GM12878 (cell line): ENCODE data around the gene C17orf50. TPM values are rescaled to one million over a fixed set of nuclear protein-coding genes. Genes with fewer than 3 reads are reported as not detected.

ENCODE experiments used
- JUNB ChIP-seq: IDR thresholded peaks from 2 replicates; pipeline ENCODE4 v1.6.1; 2016; ENCODE audit warnings: antibody characterized with exemption, mild to moderate bottlenecking
- LARP7 ChIP-seq: fragments of 450-650 bp; IDR thresholded peaks from 2 replicates; pipeline ENCODE4 v1.6.1; 2017; ENCODE audit warnings: mild to moderate bottlenecking
- POLR2AphosphoS5 ChIP-seq: IDR thresholded peaks from 2 replicates; pipeline ENCODE4 v1.6.1; 2011; ENCODE audit warnings: mild to moderate bottlenecking, low read length, inconsistent platforms
- RCOR1 ChIP-seq: conservative IDR thresholded peaks from 2 replicates; pipeline ENCODE4 v1.6.1; 2012; ENCODE audit warnings: low read depth, low read length, improper control_type of control experiment
- SPI1 ChIP-seq: IDR thresholded peaks from 2 replicates; pipeline ENCODE4 v1.6.1; 2011; ENCODE audit warnings: low read depth, mild to moderate bottlenecking, low read length, moderate library complexity, borderline replicate concordance; ENCODE audit not compliant: insufficient read depth
- polyA plus RNA-seq, 11 experiments: library from polyadenylated mRNA; depleted of rRNA in 4 of 11; unstranded in 6 of 11; stranded (reverse) in 5 of 11; fragments of >200 nt; fragmentation: Nextera tagmentation in 4 of 11; fragmentation: Illumina TruSeq in 1 of 11; extraction: Ambion mirVana in 4 of 11; extraction: Trizol in 1 of 11; gene quantifications; 1 replicate in 1 of 11; 2 replicates in 10 of 11; pipeline versions ENCODE4 v1.2.1 to v1.2.3, GENCODE V29; 2011 to 2016; ENCODE audit warnings: inconsistent platforms in 2 of 11, missing spikeins in 2 of 11, low read depth in 1 of 11
- total RNA-seq, 4 experiments: library from RNA; depleted of rRNA in 3 of 4; stranded (reverse); fragments of >200 nt in 3 of 4; fragmentation: Illumina TruSeq in 1 of 4; extraction: Trizol in 1 of 4; gene quantifications; 2 replicates each; pipeline versions ENCODE4 v1.2.1 to v1.2.3, GENCODE V29; 2013 to 2021
- TF ChIP-seq, protein P1 (sequence below): fragments of 450-650 bp; formaldehyde crosslinking; IDR thresholded peaks from 2 replicates; pipeline ENCODE4 v1.4.0; 2020; ENCODE audit warnings: mild to moderate bottlenecking, moderate library complexity
- TF ChIP-seq, protein P2 (sequence below): fragments of 450-650 bp; IDR thresholded peaks from 2 replicates; pipeline ENCODE4 v1.6.1; 2017; ENCODE audit warnings: mild to moderate bottlenecking, low read depth, inconsistent platforms; ENCODE audit not compliant: poor library complexity, severe bottlenecking
- TF ChIP-seq, protein P3 (sequence below): fragments of 450-650 bp; IDR thresholded peaks from 2 replicates; pipeline ENCODE4 v1.6.1; 2017; ENCODE audit warnings: mild to moderate bottlenecking, moderate library complexity
- TF ChIP-seq, protein P4 (sequence below): IDR thresholded peaks from 2 replicates; pipeline ENCODE4 v1.6.1; 2011; ENCODE audit warnings: low read depth, mild to moderate bottlenecking, low read length, moderate library complexity, borderline replicate concordance; ENCODE audit errors: extremely low read depth
- TF ChIP-seq, protein P5 (sequence below): fragments of 450-650 bp; conservative IDR thresholded peaks from 2 replicates; pipeline ENCODE4 v1.6.1; 2017; ENCODE audit warnings: mild to moderate bottlenecking, moderate library complexity
- TF ChIP-seq, protein P6 (sequence below): fragments of 450-650 bp; IDR thresholded peaks from 2 replicates; pipeline ENCODE4 v1.6.1; 2017; ENCODE audit warnings: antibody characterized with exemption, mild to moderate bottlenecking, moderate library complexity

C17orf50 gene
- total and polyA plus RNA-seq, 10 of the 15 experiments (the other 5 are each of a cell fraction or from before 2014, with no cell fraction given) = 0.16 TPM; not detected in 9

DNA sequence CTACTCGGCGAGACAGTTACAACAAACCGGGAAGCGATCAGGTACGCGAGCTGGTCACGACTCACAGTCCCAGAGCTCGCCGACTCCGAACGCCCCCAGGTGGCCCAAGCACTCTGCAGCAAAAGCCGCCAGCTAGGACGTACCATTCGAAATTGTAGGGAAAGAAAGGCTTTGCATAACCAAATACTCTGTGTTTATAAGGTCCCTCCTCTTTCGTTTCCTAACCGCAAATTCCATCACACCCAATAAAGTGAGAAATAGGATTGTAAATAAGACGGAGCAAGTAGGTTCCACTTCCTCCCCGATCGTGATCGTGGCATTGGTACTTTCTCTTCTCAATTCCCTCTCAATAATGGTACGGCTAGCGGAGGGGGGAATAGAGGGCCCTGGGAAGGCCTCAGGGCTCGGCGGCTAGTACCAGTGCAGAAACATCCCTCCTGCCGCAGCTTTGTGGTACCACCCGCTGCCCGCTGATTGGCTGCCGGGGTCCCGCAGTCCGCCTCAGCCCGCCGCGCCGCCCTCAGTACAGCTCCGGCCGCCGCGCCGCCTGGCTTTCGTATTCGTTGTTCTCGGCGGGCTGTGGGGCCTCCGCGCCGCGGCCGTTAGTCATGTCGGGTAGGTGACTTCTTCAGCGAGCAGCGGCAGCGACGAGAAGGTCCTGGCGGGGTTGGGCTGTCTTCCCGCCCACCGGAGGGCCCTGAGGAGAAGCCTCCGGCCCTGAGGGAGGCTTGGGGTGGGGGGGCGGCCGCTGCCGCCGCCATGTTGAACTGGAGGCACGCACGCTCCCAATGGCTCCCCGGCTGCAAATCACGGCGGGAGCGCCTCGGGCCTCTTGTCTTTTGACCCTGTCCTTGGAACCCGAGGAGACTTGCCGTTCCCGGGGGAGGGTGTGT lies 48.5 kb downstream of the C17orf50 start, which contains the start of gene TAF15 (continued):
- TF ChIP-seq, protein P1, sequence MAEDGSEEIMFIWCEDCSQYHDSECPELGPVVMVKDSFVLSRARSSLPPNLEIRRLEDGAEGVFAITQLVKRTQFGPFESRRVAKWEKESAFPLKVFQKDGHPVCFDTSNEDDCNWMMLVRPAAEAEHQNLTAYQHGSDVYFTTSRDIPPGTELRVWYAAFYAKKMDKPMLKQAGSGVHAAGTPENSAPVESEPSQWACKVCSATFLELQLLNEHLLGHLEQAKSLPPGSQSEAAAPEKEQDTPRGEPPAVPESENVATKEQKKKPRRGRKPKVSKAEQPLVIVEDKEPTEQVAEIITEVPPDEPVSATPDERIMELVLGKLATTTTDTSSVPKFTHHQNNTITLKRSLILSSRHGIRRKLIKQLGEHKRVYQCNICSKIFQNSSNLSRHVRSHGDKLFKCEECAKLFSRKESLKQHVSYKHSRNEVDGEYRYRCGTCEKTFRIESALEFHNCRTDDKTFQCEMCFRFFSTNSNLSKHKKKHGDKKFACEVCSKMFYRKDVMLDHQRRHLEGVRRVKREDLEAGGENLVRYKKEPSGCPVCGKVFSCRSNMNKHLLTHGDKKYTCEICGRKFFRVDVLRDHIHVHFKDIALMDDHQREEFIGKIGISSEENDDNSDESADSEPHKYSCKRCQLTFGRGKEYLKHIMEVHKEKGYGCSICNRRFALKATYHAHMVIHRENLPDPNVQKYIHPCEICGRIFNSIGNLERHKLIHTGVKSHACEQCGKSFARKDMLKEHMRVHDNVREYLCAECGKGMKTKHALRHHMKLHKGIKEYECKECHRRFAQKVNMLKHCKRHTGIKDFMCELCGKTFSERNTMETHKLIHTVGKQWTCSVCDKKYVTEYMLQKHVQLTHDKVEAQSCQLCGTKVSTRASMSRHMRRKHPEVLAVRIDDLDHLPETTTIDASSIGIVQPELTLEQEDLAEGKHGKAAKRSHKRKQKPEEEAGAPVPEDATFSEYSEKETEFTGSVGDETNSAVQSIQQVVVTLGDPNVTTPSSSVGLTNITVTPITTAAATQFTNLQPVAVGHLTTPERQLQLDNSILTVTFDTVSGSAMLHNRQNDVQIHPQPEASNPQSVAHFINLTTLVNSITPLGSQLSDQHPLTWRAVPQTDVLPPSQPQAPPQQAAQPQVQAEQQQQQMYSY (CRISPR knock-in tag) = no peak
- TF ChIP-seq, protein P2, sequence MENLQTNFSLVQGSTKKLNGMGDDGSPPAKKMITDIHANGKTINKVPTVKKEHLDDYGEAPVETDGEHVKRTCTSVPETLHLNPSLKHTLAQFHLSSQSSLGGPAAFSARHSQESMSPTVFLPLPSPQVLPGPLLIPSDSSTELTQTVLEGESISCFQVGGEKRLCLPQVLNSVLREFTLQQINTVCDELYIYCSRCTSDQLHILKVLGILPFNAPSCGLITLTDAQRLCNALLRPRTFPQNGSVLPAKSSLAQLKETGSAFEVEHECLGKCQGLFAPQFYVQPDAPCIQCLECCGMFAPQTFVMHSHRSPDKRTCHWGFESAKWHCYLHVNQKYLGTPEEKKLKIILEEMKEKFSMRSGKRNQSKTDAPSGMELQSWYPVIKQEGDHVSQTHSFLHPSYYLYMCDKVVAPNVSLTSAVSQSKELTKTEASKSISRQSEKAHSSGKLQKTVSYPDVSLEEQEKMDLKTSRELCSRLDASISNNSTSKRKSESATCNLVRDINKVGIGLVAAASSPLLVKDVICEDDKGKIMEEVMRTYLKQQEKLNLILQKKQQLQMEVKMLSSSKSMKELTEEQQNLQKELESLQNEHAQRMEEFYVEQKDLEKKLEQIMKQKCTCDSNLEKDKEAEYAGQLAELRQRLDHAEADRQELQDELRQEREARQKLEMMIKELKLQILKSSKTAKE = peak; percentile 100
- peak; percentile 84 for TF ChIP-seq LARP7
- TF ChIP-seq, protein P3, sequence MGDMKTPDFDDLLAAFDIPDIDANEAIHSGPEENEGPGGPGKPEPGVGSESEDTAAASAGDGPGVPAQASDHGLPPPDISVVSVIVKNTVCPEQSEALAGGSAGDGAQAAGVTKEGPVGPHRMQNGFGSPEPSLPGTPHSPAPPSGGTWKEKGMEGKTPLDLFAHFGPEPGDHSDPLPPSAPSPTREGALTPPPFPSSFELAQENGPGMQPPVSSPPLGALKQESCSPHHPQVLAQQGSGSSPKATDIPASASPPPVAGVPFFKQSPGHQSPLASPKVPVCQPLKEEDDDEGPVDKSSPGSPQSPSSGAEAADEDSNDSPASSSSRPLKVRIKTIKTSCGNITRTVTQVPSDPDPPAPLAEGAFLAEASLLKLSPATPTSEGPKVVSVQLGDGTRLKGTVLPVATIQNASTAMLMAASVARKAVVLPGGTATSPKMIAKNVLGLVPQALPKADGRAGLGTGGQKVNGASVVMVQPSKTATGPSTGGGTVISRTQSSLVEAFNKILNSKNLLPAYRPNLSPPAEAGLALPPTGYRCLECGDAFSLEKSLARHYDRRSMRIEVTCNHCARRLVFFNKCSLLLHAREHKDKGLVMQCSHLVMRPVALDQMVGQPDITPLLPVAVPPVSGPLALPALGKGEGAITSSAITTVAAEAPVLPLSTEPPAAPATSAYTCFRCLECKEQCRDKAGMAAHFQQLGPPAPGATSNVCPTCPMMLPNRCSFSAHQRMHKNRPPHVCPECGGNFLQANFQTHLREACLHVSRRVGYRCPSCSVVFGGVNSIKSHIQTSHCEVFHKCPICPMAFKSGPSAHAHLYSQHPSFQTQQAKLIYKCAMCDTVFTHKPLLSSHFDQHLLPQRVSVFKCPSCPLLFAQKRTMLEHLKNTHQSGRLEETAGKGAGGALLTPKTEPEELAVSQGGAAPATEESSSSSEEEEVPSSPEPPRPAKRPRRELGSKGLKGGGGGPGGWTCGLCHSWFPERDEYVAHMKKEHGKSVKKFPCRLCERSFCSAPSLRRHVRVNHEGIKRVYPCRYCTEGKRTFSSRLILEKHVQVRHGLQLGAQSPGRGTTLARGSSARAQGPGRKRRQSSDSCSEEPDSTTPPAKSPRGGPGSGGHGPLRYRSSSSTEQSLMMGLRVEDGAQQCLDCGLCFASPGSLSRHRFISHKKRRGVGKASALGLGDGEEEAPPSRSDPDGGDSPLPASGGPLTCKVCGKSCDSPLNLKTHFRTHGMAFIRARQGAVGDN = peak; percentile 88
- TF ChIP-seq, protein P4, sequence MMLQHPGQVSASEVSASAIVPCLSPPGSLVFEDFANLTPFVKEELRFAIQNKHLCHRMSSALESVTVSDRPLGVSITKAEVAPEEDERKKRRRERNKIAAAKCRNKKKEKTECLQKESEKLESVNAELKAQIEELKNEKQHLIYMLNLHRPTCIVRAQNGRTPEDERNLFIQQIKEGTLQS = no peak
- TF ChIP-seq JUNB = no peak; the same call in 1 of the 2 replicates
- TF ChIP-seq RCOR1 = 0 out of 2 replicates have a peak, but pooled peaks have one; percentile 22
- peak; percentile 98 for TF ChIP-seq POLR2AphosphoS5
- TF ChIP-seq, protein P5, sequence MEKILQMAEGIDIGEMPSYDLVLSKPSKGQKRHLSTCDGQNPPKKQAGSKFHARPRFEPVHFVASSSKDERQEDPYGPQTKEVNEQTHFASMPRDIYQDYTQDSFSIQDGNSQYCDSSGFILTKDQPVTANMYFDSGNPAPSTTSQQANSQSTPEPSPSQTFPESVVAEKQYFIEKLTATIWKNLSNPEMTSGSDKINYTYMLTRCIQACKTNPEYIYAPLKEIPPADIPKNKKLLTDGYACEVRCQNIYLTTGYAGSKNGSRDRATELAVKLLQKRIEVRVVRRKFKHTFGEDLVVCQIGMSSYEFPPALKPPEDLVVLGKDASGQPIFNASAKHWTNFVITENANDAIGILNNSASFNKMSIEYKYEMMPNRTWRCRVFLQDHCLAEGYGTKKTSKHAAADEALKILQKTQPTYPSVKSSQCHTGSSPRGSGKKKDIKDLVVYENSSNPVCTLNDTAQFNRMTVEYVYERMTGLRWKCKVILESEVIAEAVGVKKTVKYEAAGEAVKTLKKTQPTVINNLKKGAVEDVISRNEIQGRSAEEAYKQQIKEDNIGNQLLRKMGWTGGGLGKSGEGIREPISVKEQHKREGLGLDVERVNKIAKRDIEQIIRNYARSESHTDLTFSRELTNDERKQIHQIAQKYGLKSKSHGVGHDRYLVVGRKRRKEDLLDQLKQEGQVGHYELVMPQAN = peak; percentile 88
- TF ChIP-seq, protein P6, sequence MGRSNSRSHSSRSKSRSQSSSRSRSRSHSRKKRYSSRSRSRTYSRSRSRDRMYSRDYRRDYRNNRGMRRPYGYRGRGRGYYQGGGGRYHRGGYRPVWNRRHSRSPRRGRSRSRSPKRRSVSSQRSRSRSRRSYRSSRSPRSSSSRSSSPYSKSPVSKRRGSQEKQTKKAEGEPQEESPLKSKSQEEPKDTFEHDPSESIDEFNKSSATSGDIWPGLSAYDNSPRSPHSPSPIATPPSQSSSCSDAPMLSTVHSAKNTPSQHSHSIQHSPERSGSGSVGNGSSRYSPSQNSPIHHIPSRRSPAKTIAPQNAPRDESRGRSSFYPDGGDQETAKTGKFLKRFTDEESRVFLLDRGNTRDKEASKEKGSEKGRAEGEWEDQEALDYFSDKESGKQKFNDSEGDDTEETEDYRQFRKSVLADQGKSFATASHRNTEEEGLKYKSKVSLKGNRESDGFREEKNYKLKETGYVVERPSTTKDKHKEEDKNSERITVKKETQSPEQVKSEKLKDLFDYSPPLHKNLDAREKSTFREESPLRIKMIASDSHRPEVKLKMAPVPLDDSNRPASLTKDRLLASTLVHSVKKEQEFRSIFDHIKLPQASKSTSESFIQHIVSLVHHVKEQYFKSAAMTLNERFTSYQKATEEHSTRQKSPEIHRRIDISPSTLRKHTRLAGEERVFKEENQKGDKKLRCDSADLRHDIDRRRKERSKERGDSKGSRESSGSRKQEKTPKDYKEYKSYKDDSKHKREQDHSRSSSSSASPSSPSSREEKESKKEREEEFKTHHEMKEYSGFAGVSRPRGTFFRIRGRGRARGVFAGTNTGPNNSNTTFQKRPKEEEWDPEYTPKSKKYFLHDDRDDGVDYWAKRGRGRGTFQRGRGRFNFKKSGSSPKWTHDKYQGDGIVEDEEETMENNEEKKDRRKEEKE = peak; percentile 94
- peak; percentile 87 for TF ChIP-seq SPI1
